Measurements from ENCODE around the gene MDM2. TPM values are rescaled to one million over a fixed set of nuclear protein-coding genes. Genes with fewer than 3 reads are reported as not detected.

Gene MDM2
- total RNA-seq, 1 experiment from 2014 or later: 86.4 TPM

- Histone ChIP-seq H3K79me2 (ENCODE audit: low read length) (no peaks in the 10 kb centered on the region), H3K27ac (ENCODE audit: low read length) (no peak overlapping the region), H3K4me3 (ENCODE audit: low read length) (no peak overlapping the region), H4K20me1 (ENCODE audit: low read length) (no peaks in the 10 kb centered on the region), H3K9me3 (ENCODE audit: low read length) (peaks cover 7% of the 10 kb centered on the region; the same call in 1 of the 2 replicates), H3K36me3 (ENCODE audit: low read depth, low read length) (peaks cover 4% of the 10 kb centered on the region; the same call in 1 of the 2 replicates), H3K9me2 (replicated peaks; ENCODE audit: low read length) (no peaks in the 10 kb centered on the region), H2AFZ (ENCODE audit: low read length) (no peak overlapping the region), H3K4me2 (ENCODE audit: low read length) (no peak overlapping the region), H3F3A (ENCODE audit: low read length, unreplicated experiment) (no peaks in the 10 kb centered on the region), H3K27me3 (ENCODE audit: low read length) (no peaks in the 10 kb centered on the region), H3K9ac (ENCODE audit: low read length) (no peak overlapping the region), H3K4me1 (ENCODE audit: insufficient read depth, low read length) (no peaks in the 10 kb centered on the region)
- ChIA-PET POLR2A (ENCODE audit: unreplicated experiment) (interaction anchor here (0.5 kb wide), 1 partner anchor 806 kb away, joined by 4 read pairs; no protein-coding TSS in a partner anchor), CTCF (no interaction called here)
- ATAC-seq: no peak
- DNase-seq: no peak
- TF ChIP-seq CTCF (conservative IDR thresholded peaks at IDR 0.05; ENCODE audit: low read depth, low read length) (no peak), EZH2 (IDR thresholded peaks at IDR 0.05; ENCODE audit: low read length, unreplicated experiment) (no peak), EZH2phosphoT487 (IDR thresholded peaks at IDR 0.05; ENCODE audit: borderline replicate concordance, low read length) (no peak)
- no TSS peak for BruUV-seq (replicated peaks)
- intact Hi-C loops (cut with micrococcal nuclease): no loop called here
Observed at GRCh38 chr12:68876461-68876860, 68.5 kb downstream of the MDM2 start.

GRCh38 chr12:68877583-68877982 is 69.6 kb downstream of the MDM2 start:
- DNase-seq: no peak
- ATAC-seq: no peak

More at GRCh38 chr12:68877583-68877982, 69.6 kb downstream of the MDM2 start:
- H2AFZ ChIP-seq (ENCODE audit: low read length): no peak overlapping the region
- no peaks in the 10 kb centered on the region for H3K79me2 ChIP-seq (ENCODE audit: low read length)
- intact Hi-C loops (cut with micrococcal nuclease): no loop called here
- H3K27ac ChIP-seq (ENCODE audit: low read length): no peak overlapping the region
- no peak for TF ChIP-seq EZH2 (IDR thresholded peaks at IDR 0.05; ENCODE audit: low read length, unreplicated experiment)
- TF ChIP-seq EZH2phosphoT487 (IDR thresholded peaks at IDR 0.05; ENCODE audit: borderline replicate concordance, low read length): no peak
- TF ChIP-seq CTCF (conservative IDR thresholded peaks at IDR 0.05; ENCODE audit: low read depth, low read length): no peak
- H3K4me1 ChIP-seq (ENCODE audit: insufficient read depth, low read length): no peaks in the 10 kb centered on the region
- peaks cover 4% of the 10 kb centered on the region; the same call in 1 of the 2 replicates for H3K36me3 ChIP-seq (ENCODE audit: low read depth, low read length)
- H3K9me2 ChIP-seq (replicated peaks; ENCODE audit: low read length): no peaks in the 10 kb centered on the region
- H3K4me2 ChIP-seq (ENCODE audit: low read length): no peak overlapping the region
- H3K9ac ChIP-seq (ENCODE audit: low read length): no peak overlapping the region
- H3K9me3 ChIP-seq (ENCODE audit: low read length): peaks cover 7% of the 10 kb centered on the region; the same call in 1 of the 2 replicates
- H3K4me3 ChIP-seq (ENCODE audit: low read length): no peak overlapping the region
- H4K20me1 ChIP-seq (ENCODE audit: low read length): no peaks in the 10 kb centered on the region
- H3F3A ChIP-seq (ENCODE audit: low read length, unreplicated experiment): no peaks in the 10 kb centered on the region
- CTCF ChIA-PET: no interaction called here
- no TSS peak for BruUV-seq (replicated peaks)
- POLR2A ChIA-PET (ENCODE audit: unreplicated experiment): interaction anchor here (0.7 kb wide), 1 partner anchor 592 kb away, joined by 3 read pairs; no protein-coding TSS in a partner anchor
- H3K27me3 ChIP-seq (ENCODE audit: low read length): no peaks in the 10 kb centered on the region

All from PC-3 (cell line).